GM18511 (cell line): ENCODE measurements around the gene SLC29A1.

Experiments
- ATAC-seq: cut with Tn5 transposase; IDR thresholded peaks from one replicate; pipeline ENCODE4 v1.9.1; 2021; ENCODE audit warnings: mild to moderate bottlenecking, moderate library complexity; ENCODE audit not compliant: unreplicated experiment

The SLC29A1 gene

GRCh38 chr6:44251576-44252524, 28.5 kb downstream of the SLC29A1 start:
- no peak for ATAC-seq

- ATAC-seq = no peak
Measured at GRCh38 chr6:44253307-44254101, 30.1 kb downstream of the SLC29A1 start.

DNA sequence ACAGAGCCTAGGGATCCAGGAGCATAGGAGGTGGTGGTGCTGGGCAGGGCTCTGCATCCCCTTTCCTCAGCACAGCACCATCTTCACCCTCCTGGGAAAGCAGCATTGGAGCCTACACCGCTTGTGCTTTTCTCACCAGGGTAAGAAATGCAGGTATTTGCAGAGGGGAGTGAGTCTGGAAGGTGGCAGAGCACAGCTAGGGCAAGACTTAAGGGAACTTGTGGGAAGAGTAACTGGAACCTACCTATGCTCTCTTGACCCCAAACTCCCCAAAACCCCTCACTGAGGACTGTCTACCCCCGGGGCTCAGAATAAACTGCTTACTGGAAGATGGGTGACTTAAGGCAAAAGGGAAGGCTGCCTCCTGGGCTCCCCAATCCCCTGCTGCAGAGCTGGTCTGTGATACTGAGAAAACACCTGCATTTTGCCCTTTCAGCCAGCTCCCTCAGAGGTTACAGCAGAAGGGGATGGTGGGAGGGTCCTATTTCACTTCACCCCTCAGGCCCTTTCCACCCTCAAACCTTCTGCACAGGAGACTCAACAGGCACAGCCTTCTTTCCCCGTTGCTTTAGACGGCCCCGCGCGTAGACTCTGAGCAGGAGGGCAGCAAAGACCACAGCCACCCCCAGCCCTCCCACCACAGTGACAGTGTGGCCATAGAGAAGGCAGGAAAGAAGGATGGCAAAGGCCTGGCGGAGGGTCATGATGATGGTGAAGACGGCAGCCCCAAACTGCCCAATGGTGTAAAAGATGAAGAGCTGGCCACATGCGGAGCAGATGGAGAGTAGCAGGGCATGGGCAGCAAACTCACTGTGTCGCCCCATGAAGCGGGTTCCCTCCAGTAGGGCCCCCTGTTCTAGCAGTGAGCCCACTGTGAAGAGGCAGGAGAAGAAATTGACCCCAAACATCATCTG, 31.1 kb downstream of the SLC29A1 start:
- no peak for ATAC-seq

GRCh38 chr6:44255105-44255808, 31.9 kb downstream of the SLC29A1 start:
- ATAC-seq = no peak

DNA sequence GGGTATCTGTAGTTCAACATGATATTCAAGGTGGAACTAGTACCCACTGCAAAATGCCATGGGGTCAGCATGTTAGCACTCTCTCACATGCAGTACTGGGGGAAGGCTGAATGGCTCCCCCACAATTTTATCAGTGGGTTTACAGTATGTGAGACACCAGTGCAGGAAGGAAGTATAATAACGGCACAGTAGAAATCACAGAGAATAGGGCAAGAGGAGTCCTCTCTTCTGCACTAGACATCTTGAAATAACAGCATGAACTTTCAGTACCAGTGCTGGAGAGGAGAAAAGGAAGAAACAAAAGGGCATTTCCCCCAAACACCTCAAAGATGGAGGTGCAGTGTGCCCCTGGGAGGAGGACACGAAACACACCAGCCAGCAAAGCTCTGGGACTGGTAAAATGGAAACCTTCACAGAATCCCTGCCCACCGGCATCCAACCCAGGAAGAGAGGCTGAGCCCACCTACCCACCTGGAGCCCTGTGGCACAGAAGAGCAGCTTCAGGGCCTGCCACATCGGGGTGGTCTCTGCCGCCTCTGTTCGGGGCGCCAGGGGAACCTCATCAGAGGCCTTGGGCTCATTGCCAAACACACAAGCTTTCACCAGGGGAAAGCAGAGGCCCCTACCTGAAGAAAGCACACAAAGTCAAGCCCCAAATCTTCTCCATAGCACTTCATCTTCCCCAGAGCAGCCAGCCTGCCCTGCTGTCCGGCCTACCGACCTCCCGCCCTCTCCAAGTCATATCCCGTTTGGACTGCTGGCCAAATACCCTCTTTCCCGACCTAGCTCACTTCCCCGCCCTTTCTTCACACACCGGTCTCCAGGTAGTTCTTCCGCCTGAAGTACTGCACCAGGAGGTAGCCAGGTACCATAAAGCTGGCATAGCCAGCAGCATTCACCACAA, 32.7 kb downstream of the SLC29A1 start:
- no peak for ATAC-seq

GRCh38 chr6:44256775-44257024, 33.3 kb downstream of the SLC29A1 start:
- no peak for ATAC-seq

DNA sequence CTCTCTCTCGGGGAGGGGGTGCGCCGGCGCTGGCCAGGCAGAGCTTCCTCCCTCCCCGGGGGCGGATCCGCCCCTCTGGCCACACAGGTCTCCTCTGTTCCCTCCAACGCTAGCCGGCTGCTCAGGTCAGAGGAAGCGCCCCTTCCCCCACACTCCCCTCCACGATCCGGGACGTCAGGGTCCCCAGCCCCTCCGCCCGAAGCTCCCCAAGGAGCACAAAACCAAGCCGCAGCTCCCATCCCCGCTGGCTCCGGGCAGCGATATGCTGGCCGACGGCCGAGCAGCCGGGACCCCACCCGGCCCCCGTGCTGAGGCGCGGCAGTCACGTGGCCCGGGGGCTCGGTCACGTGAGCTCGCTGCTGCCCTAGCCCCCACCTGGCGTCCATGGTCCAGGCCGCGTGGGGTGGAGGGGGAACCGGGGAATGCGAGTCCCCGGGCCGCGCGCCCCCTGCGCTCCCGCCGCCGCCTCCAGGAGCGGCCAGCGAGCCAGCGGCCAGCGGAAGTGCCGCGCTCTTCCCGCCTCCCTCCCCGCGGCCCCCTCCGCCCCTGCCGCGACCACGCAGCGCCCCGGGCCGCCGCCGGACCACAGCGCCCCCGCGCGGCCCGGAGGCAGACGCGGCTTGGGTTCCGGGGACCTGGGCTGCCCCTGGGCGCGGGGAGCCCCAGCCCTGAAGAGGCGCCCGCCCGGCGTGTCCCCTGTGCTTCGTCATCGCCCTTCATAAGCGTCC, 33.8 kb downstream of the SLC29A1 start, which contains the start of gene SLC35B2:
SLC35B2 (minus strand) TSS at position 504 of the 728 bp plus-strand sequence; CDS start at position 386, 118 bp downstream.
- peak; percentile 56 for ATAC-seq

- peak; percentile 31 for ATAC-seq
Measured at GRCh38 chr6:44257753-44258324, 34.4 kb downstream of the SLC29A1 start.

GRCh38 chr6:44258325-44258863, 35.0 kb downstream of the SLC29A1 start:
- ATAC-seq = no peak

- no peak for ATAC-seq
Measured at GRCh38 chr6:44258921-44259320, 35.5 kb downstream of the SLC29A1 start.

DNA sequence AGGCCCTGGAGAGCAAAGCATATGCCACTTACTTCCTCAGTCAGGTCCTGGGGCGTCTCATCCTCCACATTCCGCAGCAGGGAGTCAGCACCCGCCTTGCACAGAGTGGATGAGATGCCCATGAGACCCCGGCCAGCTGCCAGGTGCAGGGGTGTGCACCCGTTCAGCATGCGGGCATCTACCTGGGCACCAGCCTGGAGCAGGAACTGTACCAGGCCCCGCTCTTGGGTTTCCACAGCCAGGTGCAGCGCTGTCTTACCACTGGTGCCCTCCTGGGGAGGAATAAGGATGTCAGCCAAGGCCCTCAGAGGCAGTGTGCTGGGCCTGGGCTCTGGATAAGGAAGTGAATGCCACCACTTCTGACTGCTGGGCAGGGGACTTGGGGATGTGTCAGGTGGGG, 36.6 kb downstream of the SLC29A1 start:
- no peak for ATAC-seq

GRCh38 chr6:44260451-44261297, 37.3 kb downstream of the SLC29A1 start:
- no peak for ATAC-seq

GRCh38 chr6:44261581-44261980, 38.2 kb downstream of the SLC29A1 start:
- ATAC-seq = no peak

- ATAC-seq = no peak
Measured at GRCh38 chr6:44262467-44263353, 39.3 kb downstream of the SLC29A1 start.

DNA sequence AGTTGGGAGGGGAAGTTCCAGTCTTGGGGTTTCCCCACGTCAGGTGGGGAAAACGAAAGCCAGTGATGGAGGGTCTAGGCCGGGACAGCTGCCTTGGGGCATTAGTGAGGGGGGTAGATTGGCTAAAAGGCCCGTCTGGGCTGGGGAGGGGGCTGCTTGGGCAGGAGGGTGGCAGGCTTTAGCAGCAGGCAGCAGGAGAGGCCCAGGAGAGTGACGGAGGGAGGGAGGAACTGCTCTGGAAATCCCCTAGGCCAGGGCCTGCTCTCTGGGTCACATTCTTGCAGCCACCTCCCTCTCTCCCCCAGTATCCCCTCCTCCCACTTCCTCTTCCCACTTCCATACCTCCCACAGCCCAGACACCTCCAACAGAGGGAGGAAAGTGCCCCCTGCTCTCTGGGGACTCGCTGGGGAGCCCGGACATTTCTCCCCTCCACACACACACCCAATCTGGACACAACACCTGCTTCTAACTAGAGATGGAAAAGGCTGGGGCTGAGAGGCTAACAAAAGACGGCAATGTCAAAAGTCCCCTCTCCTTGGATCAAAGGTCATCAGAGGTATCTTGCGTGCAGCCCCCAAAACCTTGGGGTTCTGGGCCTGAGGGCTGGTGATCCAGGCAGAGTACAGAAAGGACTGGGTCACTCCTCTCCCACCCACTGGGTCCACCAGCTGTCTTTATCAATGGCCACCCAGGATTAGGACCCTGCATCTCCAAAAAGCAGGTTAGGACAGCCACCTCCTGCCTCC, 40.1 kb downstream of the SLC29A1 start:
- ATAC-seq = no peak
